ENCODE data around the gene CDK14. TPM values are rescaled to one million over a fixed set of nuclear protein-coding genes. Genes with fewer than 3 reads are reported as not detected.

CDK14 gene
- total and polyA plus RNA-seq, 9 donors, result 12.6 to 54.1 (median 43.8) TPM

DNA sequence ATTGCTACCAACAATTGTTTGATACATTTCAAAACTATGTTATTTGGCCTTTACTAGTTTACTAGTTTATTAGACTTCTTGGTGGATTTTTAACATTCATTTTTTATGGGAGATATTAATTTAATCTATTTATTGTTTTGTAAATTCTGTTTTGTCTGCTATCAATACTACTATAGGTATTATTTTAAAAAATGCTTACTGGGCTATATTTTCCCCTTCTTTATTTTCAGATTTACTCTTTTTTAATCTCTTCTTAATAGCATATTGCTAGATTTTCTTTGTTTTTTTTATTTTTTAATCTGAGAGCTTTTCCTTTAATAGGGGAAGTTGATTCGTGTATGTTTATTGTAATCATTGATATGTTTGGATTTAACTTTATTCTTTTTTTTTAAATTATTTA is 147.5 kb downstream of the CDK14 start:
- H3K36me3 ChIP-seq, result no peaks in the 10 kb centered on the region
- DNase-seq, result no peak
- H3K9me3 ChIP-seq, result no peaks in the 10 kb centered on the region
- WGBS, 3 donors, result 0 to 45% (median 2%) methylated on average over 1 of the region's 1 CpG
- intact Hi-C loops (cut with DNase I), result no loop called here
- no peak overlapping the region for H3K27ac ChIP-seq
- H3K4me3 ChIP-seq, result no peak overlapping the region
- no peaks in the 10 kb centered on the region for H3K27me3 ChIP-seq
- TF ChIP-seq POLR2A (IDR thresholded peaks at IDR 0.05), result no peak
- no peak for TF ChIP-seq EP300 (IDR thresholded peaks at IDR 0.05)
- TF ChIP-seq CTCF (IDR thresholded peaks at IDR 0.05), result no peak
- no peaks in the 10 kb centered on the region for H3K4me1 ChIP-seq (ENCODE audit: insufficient read depth)

GRCh38 chr7:90747516-90747915 is 151.4 kb downstream of the CDK14 start:
- intact Hi-C loops (cut with DNase I), result no loop called here
- no peak for DNase-seq

DNA sequence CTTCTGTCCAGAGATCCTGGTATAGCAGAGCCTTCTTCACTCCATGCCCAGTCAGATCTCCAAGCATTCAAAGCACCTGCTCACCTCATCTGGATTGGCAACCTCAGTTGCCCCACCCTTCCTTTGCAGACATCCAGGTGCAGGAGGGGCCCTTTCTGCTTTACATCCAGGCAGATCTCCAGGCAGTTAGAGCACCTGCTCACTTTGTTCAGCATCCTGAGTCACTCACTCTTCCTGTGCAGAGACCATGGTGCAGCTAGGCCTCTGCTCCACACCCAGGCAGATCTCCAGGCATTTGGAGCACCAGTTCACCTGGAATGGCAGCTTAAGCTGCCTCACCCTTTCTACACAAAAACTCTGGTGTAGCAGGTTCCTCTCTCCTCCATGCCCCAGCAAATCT is 153.1 kb downstream of the CDK14 start:
- Histone ChIP-seq H3K27ac (no peak overlapping the region), H3K4me1 (ENCODE audit: insufficient read depth) (peaks cover 4% of the 10 kb centered on the region), H3K36me3 (no peaks in the 10 kb centered on the region), H3K27me3 (no peaks in the 10 kb centered on the region), H3K4me3 (no peak overlapping the region), H3K9me3 (no peaks in the 10 kb centered on the region)
- intact Hi-C loops (cut with DNase I), result no loop called here
- no peak for TF ChIP-seq POLR2A (IDR thresholded peaks at IDR 0.05)
- no peak for DNase-seq

More at GRCh38 chr7:90747516-90747915, 151.4 kb downstream of the CDK14 start:
- no peak overlapping the region for H3K27ac ChIP-seq
- H3K9me3 ChIP-seq, result no peaks in the 10 kb centered on the region
- no peaks in the 10 kb centered on the region for H3K36me3 ChIP-seq
- WGBS, 3 donors, result 57 to 74% (median 59%) methylated on average over 1 of the region's 1 CpG
- TF ChIP-seq POLR2A (IDR thresholded peaks at IDR 0.05) (no peak), EP300 (IDR thresholded peaks at IDR 0.05) (no peak), CTCF (IDR thresholded peaks at IDR 0.05) (no peak)
- peaks cover 4% of the 10 kb centered on the region for H3K4me1 ChIP-seq (ENCODE audit: insufficient read depth)
- no peaks in the 10 kb centered on the region for H3K27me3 ChIP-seq
- no peak overlapping the region for H3K4me3 ChIP-seq

- no peaks in the 10 kb centered on the region for H3K27me3 ChIP-seq
- no peaks in the 10 kb centered on the region for H3K36me3 ChIP-seq
- H3K4me3 ChIP-seq, result no peak overlapping the region
- peaks cover 4% of the 10 kb centered on the region for H3K4me1 ChIP-seq (ENCODE audit: insufficient read depth)
- 67 to 81% (median 80%) methylated on average over 1 of the region's 1 CpG for WGBS, 3 donors
- intact Hi-C loops (cut with DNase I), result no loop called here
- H3K27ac ChIP-seq, result no peak overlapping the region
- DNase-seq, result no peak
- TF ChIP-seq EP300 (IDR thresholded peaks at IDR 0.05), result no peak
- no peak for TF ChIP-seq POLR2A (IDR thresholded peaks at IDR 0.05)
- TF ChIP-seq CTCF (IDR thresholded peaks at IDR 0.05), result no peak
- H3K9me3 ChIP-seq, result no peaks in the 10 kb centered on the region
Observed at GRCh38 chr7:90749774-90750173, 153.7 kb downstream of the CDK14 start.

- intact Hi-C loops (cut with DNase I), result no loop called here
- no peak overlapping the region for H3K4me3 ChIP-seq
- no peaks in the 10 kb centered on the region for H3K36me3 ChIP-seq
- no peaks in the 10 kb centered on the region for H3K9me3 ChIP-seq
- WGBS, 3 donors, result 90 to 93% (median 92%) methylated on average over 1 of the region's 1 CpG
- H3K27ac ChIP-seq, result no peak overlapping the region
- no peak for TF ChIP-seq EP300 (IDR thresholded peaks at IDR 0.05)
- TF ChIP-seq CTCF (IDR thresholded peaks at IDR 0.05), result no peak
- no peak for TF ChIP-seq POLR2A (IDR thresholded peaks at IDR 0.05)
- H3K27me3 ChIP-seq, result no peaks in the 10 kb centered on the region
- no peak for DNase-seq
- peaks cover 4% of the 10 kb centered on the region for H3K4me1 ChIP-seq (ENCODE audit: insufficient read depth)
Observed at GRCh38 chr7:90751595-90751994, 155.5 kb downstream of the CDK14 start.

Data from ovary (tissue), 9 donors.